Right atrium auricular region (tissue), 2 donors: ENCODE measurements around the gene CFAP251. TPM values are rescaled to one million over a fixed set of nuclear protein-coding genes. Genes with fewer than 3 reads are reported as not detected.
"Not testable (repeated sequence)": the region's sequence is repeated elsewhere in the genome, so short reads cannot be mapped to it uniquely, and the experiment has no call there.

ENCODE experiments used
- DNase-seq: peaks from one replicate; pipeline ENCODE4 v3.0.0-alpha.2; 2019; ENCODE audit warnings: low spot score
- H3K27ac ChIP-seq, 2 donors: fragments of 200-600 bp; sonication (generic); 1 replicate in 1 of 2; 2 replicates in 1 of 2; pipeline ENCODE4 v1.5.1; 2016 to 2019
- H3K27me3 ChIP-seq, 2 donors: fragments of 200-600 bp; sonication (generic); one replicate each; pipeline versions ENCODE4 v1.5.1 to v1.6.0; 2017 to 2019
- H3K36me3 ChIP-seq: fragments of 200-600 bp; sonication (generic); one replicate; pipeline ENCODE4 v1.5.1; 2016
- H3K4me1 ChIP-seq, 2 donors: fragments of 200-600 bp; sonication (generic); one replicate each; pipeline versions ENCODE4 v1.5.1 to v1.6.0; 2017 to 2019
- H3K4me3 ChIP-seq, 2 donors: fragments of 200-600 bp; sonication (generic); 1 replicate in 1 of 2; 2 replicates in 1 of 2; pipeline ENCODE4 v1.5.1; 2017 to 2019; ENCODE audit warnings: mild to moderate bottlenecking in 1 of 2, moderate library complexity in 1 of 2
- H3K9me3 ChIP-seq, 2 donors: fragments of 200-600 bp; sonication (generic); one replicate each; pipeline ENCODE4 v1.5.1; 2019
- total RNA-seq, 2 donors: library from RNA; depleted of rRNA; stranded (reverse); fragments of >200 nt; gene quantifications; one replicate each; pipeline ENCODE4 v1.1.0, GENCODE V29; 2016
- TF ChIP-seq, protein P1 (sequence below), 2 donors: fragments of 200-600 bp; sonication (generic); IDR thresholded peaks; one replicate each; pipeline ENCODE4 v1.5.1; 2019; ENCODE audit warnings: antibody characterized with exemption in 2 of 2

The CFAP251 gene
- total RNA-seq, 2 donors from 2014 or later = 1.0 to 2.2 TPM

DNA sequence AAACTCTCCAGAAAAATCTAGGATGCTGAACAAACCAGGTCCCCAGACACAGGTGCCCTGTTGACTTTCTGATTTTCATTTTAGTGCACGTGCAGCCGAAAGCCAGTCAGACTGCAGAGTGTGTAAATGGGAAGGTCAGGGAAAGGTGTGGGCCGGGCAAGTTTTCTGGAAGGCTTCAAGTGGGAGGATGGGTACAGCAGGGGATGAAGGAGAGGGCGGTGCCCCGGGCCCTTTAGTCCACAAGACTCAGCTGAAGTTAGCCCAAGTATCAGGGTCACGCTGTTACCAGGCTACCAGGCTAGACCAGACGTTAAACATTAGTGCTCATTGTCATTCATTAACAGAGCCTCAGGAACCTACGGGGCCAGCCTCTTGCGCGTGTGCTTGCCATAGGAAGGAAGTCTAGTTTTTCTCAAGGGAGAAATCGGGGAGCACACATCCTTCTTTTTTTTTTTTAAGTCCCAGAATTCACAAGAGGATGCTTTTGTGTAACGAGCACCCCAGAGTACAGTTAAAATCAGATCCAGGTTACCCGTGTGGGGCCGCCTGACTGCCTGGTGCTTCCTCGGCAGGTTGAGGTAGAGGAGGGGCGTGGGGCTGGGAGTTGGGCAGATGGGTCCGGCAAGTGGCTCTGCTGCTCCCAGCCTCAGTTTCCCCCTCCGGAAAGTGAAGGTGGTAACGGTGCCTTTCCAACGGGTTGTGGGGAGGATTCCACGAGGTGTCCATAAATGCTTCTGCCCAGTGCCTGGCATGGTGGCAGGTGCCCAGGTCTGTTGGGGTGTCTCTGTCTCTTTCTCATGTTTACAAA is 122.4 kb downstream of the CFAP251 start:
- Histone ChIP-seq H3K36me3 (peaks cover 61% of the 10 kb centered on the region), H3K27ac (no peak overlapping the region), H3K9me3 (no peaks in the 10 kb centered on the region), H3K4me3 (no peak overlapping the region), H3K4me1 (no peaks in the 10 kb centered on the region), H3K27me3 (no peaks in the 10 kb centered on the region)
- DNase-seq = no peak
- TF ChIP-seq, protein P1, sequence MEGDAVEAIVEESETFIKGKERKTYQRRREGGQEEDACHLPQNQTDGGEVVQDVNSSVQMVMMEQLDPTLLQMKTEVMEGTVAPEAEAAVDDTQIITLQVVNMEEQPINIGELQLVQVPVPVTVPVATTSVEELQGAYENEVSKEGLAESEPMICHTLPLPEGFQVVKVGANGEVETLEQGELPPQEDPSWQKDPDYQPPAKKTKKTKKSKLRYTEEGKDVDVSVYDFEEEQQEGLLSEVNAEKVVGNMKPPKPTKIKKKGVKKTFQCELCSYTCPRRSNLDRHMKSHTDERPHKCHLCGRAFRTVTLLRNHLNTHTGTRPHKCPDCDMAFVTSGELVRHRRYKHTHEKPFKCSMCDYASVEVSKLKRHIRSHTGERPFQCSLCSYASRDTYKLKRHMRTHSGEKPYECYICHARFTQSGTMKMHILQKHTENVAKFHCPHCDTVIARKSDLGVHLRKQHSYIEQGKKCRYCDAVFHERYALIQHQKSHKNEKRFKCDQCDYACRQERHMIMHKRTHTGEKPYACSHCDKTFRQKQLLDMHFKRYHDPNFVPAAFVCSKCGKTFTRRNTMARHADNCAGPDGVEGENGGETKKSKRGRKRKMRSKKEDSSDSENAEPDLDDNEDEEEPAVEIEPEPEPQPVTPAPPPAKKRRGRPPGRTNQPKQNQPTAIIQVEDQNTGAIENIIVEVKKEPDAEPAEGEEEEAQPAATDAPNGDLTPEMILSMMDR (IDR thresholded peaks at IDR 0.05) = no peak

GRCh38 chr12:122041458-122041857 is 123.1 kb downstream of the CFAP251 start:
- H3K27ac ChIP-seq, H3K4me1 ChIP-seq, DNase-seq, H3K27me3 ChIP-seq, H3K9me3 ChIP-seq, H3K4me3 ChIP-seq: not testable (repeated sequence)
- H3K36me3 ChIP-seq = peaks cover 61% of the 10 kb centered on the region

GRCh38 chr12:122042910-122043309 is 124.5 kb downstream of the CFAP251 start:
- no peaks in the 10 kb centered on the region for H3K9me3 ChIP-seq
- H3K27me3 ChIP-seq = no peaks in the 10 kb centered on the region
- H3K27ac ChIP-seq = no peak overlapping the region
- peaks cover 47% of the 10 kb centered on the region for H3K36me3 ChIP-seq
- H3K4me1 ChIP-seq = no peaks in the 10 kb centered on the region
- DNase-seq = no peak
- TF ChIP-seq, protein P1 (IDR thresholded peaks at IDR 0.05) = no peak
- H3K4me3 ChIP-seq = no peak overlapping the region

DNA sequence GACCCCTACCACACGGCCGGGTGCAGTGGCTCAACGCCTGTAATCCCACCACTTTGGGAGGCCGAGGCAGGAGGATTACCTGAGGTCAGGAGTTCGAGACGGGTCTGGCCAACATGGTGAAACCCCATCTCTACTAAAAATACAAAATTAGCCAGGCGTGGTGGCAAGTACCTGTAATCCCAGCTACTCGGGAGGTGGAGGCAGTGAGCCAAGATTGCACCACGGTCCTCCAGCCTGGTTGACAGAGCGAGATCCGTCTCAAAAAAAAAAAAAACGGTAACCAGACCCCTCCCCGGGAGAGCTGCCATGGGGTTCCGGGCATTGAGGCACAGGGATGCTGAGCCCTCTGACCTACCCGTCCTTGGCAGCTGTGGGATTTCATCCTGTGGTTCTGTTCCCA is 125.1 kb downstream of the CFAP251 start:
- Histone ChIP-seq H3K36me3 (peaks cover 45% of the 10 kb centered on the region), H3K9me3 (no peaks in the 10 kb centered on the region), H3K4me1 (no peaks in the 10 kb centered on the region), H3K27me3 (no peaks in the 10 kb centered on the region), H3K27ac (no peak overlapping the region), H3K4me3 (no peak overlapping the region)
- DNase-seq = no peak
- TF ChIP-seq, protein P1 (IDR thresholded peaks at IDR 0.05) = no peak

GRCh38 chr12:122045262-122045661 is 126.9 kb downstream of the CFAP251 start:
- Histone ChIP-seq H3K4me3 (no peak overlapping the region), H3K36me3 (peaks cover 29% of the 10 kb centered on the region), H3K4me1 (no peaks in the 10 kb centered on the region), H3K9me3 (no peaks in the 10 kb centered on the region), H3K27ac (no peak overlapping the region), H3K27me3 (no peaks in the 10 kb centered on the region)
- TF ChIP-seq, protein P1 (IDR thresholded peaks at IDR 0.05) = no peak
- DNase-seq = no peak

- Histone ChIP-seq H3K27ac (no peak overlapping the region), H3K27me3 (no peaks in the 10 kb centered on the region), H3K4me1 (peaks cover 2 to 6% of the 10 kb centered on the region in 2 donors), H3K9me3 (no peaks in the 10 kb centered on the region), H3K4me3 (no peak overlapping the region), H3K36me3 (peaks cover 24% of the 10 kb centered on the region)
- TF ChIP-seq, protein P1 (IDR thresholded peaks at IDR 0.05) = no peak
- no peak for DNase-seq
These were observed 127.8 kb downstream of the CFAP251 start for GRCh38 chr12:122046145-122046544.
